NCI-H2029 treated with DMSO at 0.1 percent for 48 hours (cell line): Measurements from ENCODE around the gene METTL14.

Source experiments
- DNase-seq: peaks from one replicate; lab custom pipeline; 2025; lab: John Stamatoyannopoulos, UW

The METTL14 gene

DNA sequence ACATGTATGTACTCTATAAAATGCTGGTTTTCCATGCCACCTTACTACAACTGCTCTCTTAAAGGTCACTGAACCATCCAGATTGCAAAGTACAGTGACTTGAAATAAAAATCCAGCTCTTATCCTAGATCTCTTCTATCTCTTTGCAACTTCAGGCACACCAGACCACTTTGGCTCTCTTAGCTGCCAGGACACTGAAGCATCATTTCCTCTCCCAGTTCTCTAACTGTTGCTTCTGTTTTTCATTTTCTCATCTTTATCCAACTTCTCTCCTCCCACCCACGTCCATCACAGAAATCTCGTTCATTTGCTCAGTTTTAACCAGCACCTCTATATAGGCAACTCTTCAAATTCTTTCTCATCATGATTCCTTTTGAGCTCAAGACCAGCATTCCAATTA, 74.3 kb downstream of the METTL14 start:
- no peak for DNase-seq

- DNase-seq, result no peak
Observed at GRCh38 chr4:118760092-118760491, 74.9 kb downstream of the METTL14 start.

DNA sequence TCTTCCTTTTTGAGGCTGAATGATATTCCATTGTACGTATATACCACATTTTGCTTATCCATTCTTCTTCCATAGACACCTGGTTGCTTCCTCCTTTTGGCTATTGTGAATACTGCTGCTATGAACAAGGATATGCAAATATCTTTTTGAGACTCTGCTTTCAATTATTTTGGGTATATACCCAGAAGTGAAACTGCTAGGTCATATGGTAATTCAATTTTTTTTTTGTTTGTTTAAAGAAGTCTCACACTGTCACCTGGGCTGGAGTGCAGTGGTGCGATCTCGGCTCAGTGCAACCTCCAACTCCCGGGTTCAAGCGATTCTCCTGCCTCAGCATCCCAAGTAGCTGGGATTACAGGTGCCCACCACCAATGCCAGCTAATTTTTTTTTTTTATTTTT, 75.3 kb downstream of the METTL14 start:
- DNase-seq, result no peak

GRCh38 chr4:118761397-118762016, 76.3 kb downstream of the METTL14 start:
- DNase-seq, result no peak

GRCh38 chr4:118762155-118762554, 77.0 kb downstream of the METTL14 start:
- DNase-seq, result no peak

DNA sequence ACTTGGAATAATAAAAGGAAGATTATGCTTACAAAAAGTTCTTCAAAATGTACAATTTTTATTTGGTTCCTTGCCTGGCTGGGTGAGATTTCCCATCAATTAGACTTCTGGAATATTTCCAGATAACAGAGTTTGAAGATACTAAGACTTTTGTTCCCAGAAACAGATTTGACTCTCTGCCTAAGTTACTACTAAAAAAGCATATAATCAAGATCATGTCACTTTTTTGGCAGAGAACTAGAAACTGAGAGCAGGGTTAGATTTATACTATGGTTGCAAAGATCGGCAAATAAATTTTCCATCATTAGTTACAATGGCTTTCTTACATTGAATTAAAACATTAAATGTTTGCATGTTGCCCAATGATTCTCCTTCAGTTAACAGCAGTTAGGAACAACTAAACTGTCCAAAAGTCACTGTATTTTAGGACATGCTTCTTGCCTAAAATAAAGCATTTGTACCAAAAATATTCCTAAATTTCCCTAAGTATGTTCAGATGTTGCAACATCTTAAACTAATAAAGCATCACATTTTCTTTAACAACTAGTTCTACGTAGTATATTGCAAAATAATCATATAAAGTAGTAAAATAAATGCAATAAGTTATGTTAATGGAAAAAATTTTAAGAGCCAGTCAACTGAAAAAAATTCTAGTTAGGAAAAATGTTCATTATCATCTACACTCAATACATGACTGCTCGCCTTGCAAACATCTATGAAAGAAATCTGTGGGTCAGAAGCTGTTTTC, 77.7 kb downstream of the METTL14 start:
- DNase-seq, result no peak
